ENCODE data around the gene CDCA4. TPM values are rescaled to one million over a fixed set of nuclear protein-coding genes. Genes with fewer than 3 reads are reported as not detected.
A peak's percentile ranks its signal among the peaks of the same experiment; 100 is the strongest.

The CDCA4 gene
- total and polyA plus RNA-seq, 2 donors (not counting 3 experiments of a cell fraction or from before 2014, with no cell fraction given), result 29.9 to 44.5 TPM

DNA sequence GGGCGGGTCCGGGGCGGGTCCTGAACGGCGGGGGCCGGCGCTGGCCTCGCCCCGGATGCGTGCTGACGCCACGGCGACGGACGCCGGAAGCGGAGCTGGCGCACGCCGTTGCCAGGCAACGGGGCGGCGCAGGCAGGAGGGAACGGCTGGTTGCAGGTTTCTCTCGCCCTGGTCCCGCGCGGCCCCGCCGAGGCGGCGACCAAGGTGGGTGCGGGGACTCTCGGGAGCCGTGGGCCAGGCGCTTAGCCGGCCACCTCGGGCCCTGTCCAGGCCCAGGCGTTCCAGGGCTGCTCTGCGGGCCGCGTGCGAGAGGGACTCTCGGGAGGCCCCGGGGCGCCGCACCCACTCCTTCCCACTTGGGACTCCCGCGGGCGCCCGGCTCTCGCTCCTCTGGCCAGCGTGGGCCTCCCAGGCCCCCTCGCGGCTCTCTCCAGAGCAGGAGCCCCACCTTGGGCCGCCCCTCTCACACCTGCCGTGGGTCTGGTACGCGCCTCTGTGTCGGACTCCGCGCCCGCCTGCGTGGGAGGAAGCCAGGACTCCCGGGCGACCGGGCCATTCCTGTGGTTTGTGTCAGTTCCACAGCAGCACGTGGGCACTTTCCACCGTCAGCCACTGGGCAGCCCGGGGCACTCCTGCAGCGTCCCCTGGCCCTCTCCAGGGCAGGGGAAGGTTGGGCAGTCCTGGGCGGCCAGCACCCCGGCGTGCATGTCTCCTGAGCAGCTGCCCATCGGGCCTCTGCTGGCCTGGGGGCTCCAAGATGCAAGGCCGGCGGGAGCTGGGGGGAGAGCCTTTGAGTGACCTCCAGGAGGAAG lies 35.0 kb downstream of the CDCA4 start, which contains the start of gene CLBA1:
TSS of gene CLBA1 (plus strand) at position 114 of the 812 bp plus-strand sequence. CDS start at position 758, 644 bp downstream.
- Histone ChIP-seq H3K4me1 (ENCODE audit: control insufficient read depth, extremely low read depth, insufficient read depth, low read length) (peaks cover 4% of the 10 kb centered on the region), H3K27ac (ENCODE audit: insufficient read depth, low read depth, low read length) (peak within 1 kb of the TSS; percentile 65), H3K79me2 (ENCODE audit: control insufficient read depth, insufficient read depth, low read length) (no peaks in the 10 kb centered on the region), H3K27me3 (ENCODE audit: control insufficient read depth in 2 of 2, insufficient read depth in 2 of 2, low read length in 2 of 2) (no peaks in the 10 kb centered on the region), H4K20me1 (replicated peaks; ENCODE audit: control insufficient read depth, extremely low read depth, insufficient read depth, low read length) (no peaks in the 10 kb centered on the region), H2AFZ (ENCODE audit: low read depth, low read length) (peak within 1 kb of the TSS; percentile 86), H3K4me3 (replicated peaks in 1 of 3; ENCODE audit: insufficient read depth in 1 of 3, low read depth in 1 of 3, low read length in 3 of 3) (peak within 1 kb of the TSS; percentile 45 to 67 (median 65)), H3K9me3 (replicated peaks; ENCODE audit: control insufficient read depth, insufficient read depth, low read length) (no peaks in the 10 kb centered on the region), H3K36me3 (ENCODE audit: control insufficient read depth in 2 of 2, extremely low read depth in 1 of 2, insufficient read depth in 2 of 2, low read length in 2 of 2) (no peaks in the 10 kb centered on the region), H3K9ac (replicated peaks; ENCODE audit: extremely low read depth, insufficient read depth, low read length) (peak within 1 kb of the TSS; percentile 59), H3K4me2 (ENCODE audit: insufficient read depth, low read length) (peak within 1 kb of the TSS; percentile 45), H3K9me1 (replicated peaks; ENCODE audit: control insufficient read depth, extremely low read depth, insufficient read depth, low read length) (no peaks in the 10 kb centered on the region)
- ChIA-PET POLR2A (interaction anchor here (0.6 to 2.0 kb wide), 2 partner anchors 10 to 12 kb away, joined by 3 to 5 read pairs; no protein-coding TSS in a partner anchor), CTCF (interaction anchor here (0.8 to 3.7 kb wide), 7 partner anchors 9 to 62 kb away, joined by 3 to 21 read pairs (median 4); partner anchors contain the start of gene CDCA4)
- FAIRE-seq (peak; percentile 82), DNase-seq (ENCODE audit: low read depth, low spot score) (peak; percentile 90)
- dilution Hi-C loops (cut with MboI; ENCODE audit: extremely low pct_ligation_motif_present, low sequenced_read_pairs), result no loop called here
- no peak for TF ChIP-seq EZH2 (IDR thresholded peaks at IDR 0.05; ENCODE audit: borderline replicate concordance, low read depth, low read length, severe bottlenecking)
- no peak for TF ChIP-seq POLR2A (IDR thresholded peaks at IDR 0.05; ENCODE audit: low read depth, low read length)
- no peak for TF ChIP-seq JUN (IDR thresholded peaks at IDR 0.05; ENCODE audit: borderline replicate concordance, insufficient read depth, insufficient read length, low read depth)
- TF ChIP-seq, protein P1, sequence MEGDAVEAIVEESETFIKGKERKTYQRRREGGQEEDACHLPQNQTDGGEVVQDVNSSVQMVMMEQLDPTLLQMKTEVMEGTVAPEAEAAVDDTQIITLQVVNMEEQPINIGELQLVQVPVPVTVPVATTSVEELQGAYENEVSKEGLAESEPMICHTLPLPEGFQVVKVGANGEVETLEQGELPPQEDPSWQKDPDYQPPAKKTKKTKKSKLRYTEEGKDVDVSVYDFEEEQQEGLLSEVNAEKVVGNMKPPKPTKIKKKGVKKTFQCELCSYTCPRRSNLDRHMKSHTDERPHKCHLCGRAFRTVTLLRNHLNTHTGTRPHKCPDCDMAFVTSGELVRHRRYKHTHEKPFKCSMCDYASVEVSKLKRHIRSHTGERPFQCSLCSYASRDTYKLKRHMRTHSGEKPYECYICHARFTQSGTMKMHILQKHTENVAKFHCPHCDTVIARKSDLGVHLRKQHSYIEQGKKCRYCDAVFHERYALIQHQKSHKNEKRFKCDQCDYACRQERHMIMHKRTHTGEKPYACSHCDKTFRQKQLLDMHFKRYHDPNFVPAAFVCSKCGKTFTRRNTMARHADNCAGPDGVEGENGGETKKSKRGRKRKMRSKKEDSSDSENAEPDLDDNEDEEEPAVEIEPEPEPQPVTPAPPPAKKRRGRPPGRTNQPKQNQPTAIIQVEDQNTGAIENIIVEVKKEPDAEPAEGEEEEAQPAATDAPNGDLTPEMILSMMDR (IDR thresholded peaks at IDR 0.05; ENCODE audit: extremely low read depth in 1 of 2, insufficient read depth in 1 of 2, low read depth in 1 of 2, low read length in 2 of 2), result no peak
- TF ChIP-seq, protein P2, sequence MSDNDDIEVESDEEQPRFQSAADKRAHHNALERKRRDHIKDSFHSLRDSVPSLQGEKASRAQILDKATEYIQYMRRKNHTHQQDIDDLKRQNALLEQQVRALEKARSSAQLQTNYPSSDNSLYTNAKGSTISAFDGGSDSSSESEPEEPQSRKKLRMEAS (IDR thresholded peaks at IDR 0.05; ENCODE audit: insufficient read depth, insufficient read length), result peak; percentile 4
- peak; percentile 70 for TF ChIP-seq POLR2AphosphoS5 (IDR thresholded peaks at IDR 0.05; ENCODE audit: insufficient read depth, low read depth, low read length)
- no peak for TF ChIP-seq FOS (IDR thresholded peaks at IDR 0.05; ENCODE audit: borderline replicate concordance, insufficient read depth, low read length)
- TF ChIP-seq GATA2 (IDR thresholded peaks at IDR 0.05; ENCODE audit: insufficient read depth, insufficient read length, low read depth, low read length), result no peak
- no peak for TF ChIP-seq MYC (IDR thresholded peaks at IDR 0.05; ENCODE audit: low read depth, low read length)
- TSS peak; percentile 45 for BruUV-seq (replicated peaks)
- intact Hi-C loops (cut with micrococcal nuclease), result loop anchor here (1.0 kb wide), 2 partner anchors 10 to 35 kb away; partner anchors contain the start of gene CDCA4
